Measurements from ENCODE around the gene CKLF. TPM values are rescaled to one million over a fixed set of nuclear protein-coding genes. Genes with fewer than 3 reads are reported as not detected.

Gene CKLF
- total and polyA plus RNA-seq, 4 donors, result 9.5 to 36.1 (median 21.5) TPM

- TF ChIP-seq FOXA2 (IDR thresholded peaks at IDR 0.05) (no peak), EGR1 (IDR thresholded peaks at IDR 0.05; ENCODE audit: low read depth in 2 of 2) (no peak), FOXA1 (IDR thresholded peaks at IDR 0.05) (no peak), YY1 (IDR thresholded peaks at IDR 0.05) (no peak), GABPA (IDR thresholded peaks at IDR 0.05 in 1 of 2, conservative IDR thresholded peaks at IDR 0.05 in 1 of 2) (no peak), NR2F2 (IDR thresholded peaks at IDR 0.05) (no peak), REST (IDR thresholded peaks at IDR 0.05) (no peak), TAF1 (conservative IDR thresholded peaks at IDR 0.05) (no peak), HNF4G (IDR thresholded peaks at IDR 0.05) (no peak), SP1 (IDR thresholded peaks at IDR 0.05) (no peak), CTCF (IDR thresholded peaks at IDR 0.05; ENCODE audit: low read depth, low read length, missing input control) (no peak), JUND (IDR thresholded peaks at IDR 0.05) (no peak), HNF4A (conservative IDR thresholded peaks at IDR 0.05) (no peak), ATF3 (IDR thresholded peaks at IDR 0.05) (no peak), MAX (IDR thresholded peaks at IDR 0.05) (no peak), RAD21 (IDR thresholded peaks at IDR 0.05) (no peak), RXRA (IDR thresholded peaks at IDR 0.05) (no peak)
These were observed 847 bp downstream of the CKLF start for GRCh38 chr16:66553223-66553622.

GRCh38 chr16:66554021-66554420 lies 1.6 kb downstream of the CKLF start:
- 91% methylated on average over 3 of the region's 3 CpGs for WGBS
- Histone ChIP-seq H3K27me3 (ENCODE audit: control insufficient read depth in 4 of 4, insufficient read depth in 4 of 4, low read length in 3 of 4) (no peaks in the 10 kb centered on the region), H3K9me3 (ENCODE audit: control insufficient read depth in 4 of 4, low read length in 3 of 4) (no peaks in the 10 kb centered on the region), H3K36me3 (ENCODE audit: control insufficient read depth in 4 of 4, insufficient read depth in 3 of 4, low read depth in 1 of 4, low read length in 3 of 4) (peaks cover 0 to under 1% (median 0%) of the 10 kb centered on the region in 4 donors), H3K27ac (ENCODE audit: low read depth in 1 of 2, low read length in 2 of 2) (no peak overlapping the region), H3K4me3 (ENCODE audit: low read depth in 1 of 3, low read length in 3 of 3) (no peak overlapping the region), H3K9ac (ENCODE audit: low read depth in 1 of 2, low read length in 2 of 2) (no peak overlapping the region), H3K4me1 (ENCODE audit: control insufficient read depth in 4 of 4, insufficient read depth in 4 of 4, low read length in 3 of 4) (peaks cover 2 to 31% (median 17%) of the 10 kb centered on the region in 4 donors)
- TF ChIP-seq CTCF (IDR thresholded peaks at IDR 0.05; ENCODE audit: low read depth, low read length, missing input control), result no peak
- no peak for TF ChIP-seq YY1 (IDR thresholded peaks at IDR 0.05)
- TF ChIP-seq HNF4A (conservative IDR thresholded peaks at IDR 0.05), result no peak
- no peak for TF ChIP-seq TAF1 (conservative IDR thresholded peaks at IDR 0.05)
- TF ChIP-seq GABPA (IDR thresholded peaks at IDR 0.05 in 1 of 2, conservative IDR thresholded peaks at IDR 0.05 in 1 of 2), result no peak
- no peak for TF ChIP-seq EGR1 (IDR thresholded peaks at IDR 0.05; ENCODE audit: low read depth in 2 of 2)
- TF ChIP-seq RAD21 (IDR thresholded peaks at IDR 0.05), result no peak
- no peak for TF ChIP-seq FOXA2 (IDR thresholded peaks at IDR 0.05)
- no peak for TF ChIP-seq ZBTB33 (IDR thresholded peaks at IDR 0.05)
- TF ChIP-seq FOXA1 (IDR thresholded peaks at IDR 0.05), result no peak
- DNase-seq (ENCODE audit: low spot score), result no peak

More at GRCh38 chr16:66553223-66553622, 847 bp downstream of the CKLF start:
- DNase-seq (ENCODE audit: low spot score), result no peak
- H3K9ac ChIP-seq (ENCODE audit: low read depth in 1 of 2, low read length in 2 of 2), result peak overlapping the region; percentile 69 to 85
- peaks cover 2 to 31% (median 22%) of the 10 kb centered on the region in 4 donors for H3K4me1 ChIP-seq (ENCODE audit: control insufficient read depth in 4 of 4, insufficient read depth in 4 of 4, low read length in 3 of 4)
- peak overlapping the region; percentile 24 to 96 (median 57) for H3K4me3 ChIP-seq (ENCODE audit: low read depth in 1 of 3, low read length in 3 of 3)
- H3K9me3 ChIP-seq (ENCODE audit: control insufficient read depth in 4 of 4, low read length in 3 of 4), result no peaks in the 10 kb centered on the region
- 35% methylated on average over 8 of the region's 8 CpGs for WGBS
- no peaks in the 10 kb centered on the region for H3K36me3 ChIP-seq (ENCODE audit: control insufficient read depth in 4 of 4, insufficient read depth in 3 of 4, low read depth in 1 of 4, low read length in 3 of 4)
- peak overlapping the region in 1 of 2 donors; percentile 92 for H3K27ac ChIP-seq (ENCODE audit: low read depth in 1 of 2, low read length in 2 of 2)
- H3K27me3 ChIP-seq (ENCODE audit: control insufficient read depth in 4 of 4, insufficient read depth in 4 of 4, low read length in 3 of 4), result no peaks in the 10 kb centered on the region

Data from liver (tissue), 9 donors.